NAMALWA (cell line): ENCODE results near the gene CCT5.
"Not testable (repeated sequence)": the region's sequence is repeated elsewhere in the genome, so short reads cannot be mapped to it uniquely, and the experiment has no call there.

Source experiments
- DNase-seq: peaks from one replicate; pipeline ENCODE4 v3.0.0-alpha.2; 2015; ENCODE audit warnings: low spot score

CCT5 gene

DNA sequence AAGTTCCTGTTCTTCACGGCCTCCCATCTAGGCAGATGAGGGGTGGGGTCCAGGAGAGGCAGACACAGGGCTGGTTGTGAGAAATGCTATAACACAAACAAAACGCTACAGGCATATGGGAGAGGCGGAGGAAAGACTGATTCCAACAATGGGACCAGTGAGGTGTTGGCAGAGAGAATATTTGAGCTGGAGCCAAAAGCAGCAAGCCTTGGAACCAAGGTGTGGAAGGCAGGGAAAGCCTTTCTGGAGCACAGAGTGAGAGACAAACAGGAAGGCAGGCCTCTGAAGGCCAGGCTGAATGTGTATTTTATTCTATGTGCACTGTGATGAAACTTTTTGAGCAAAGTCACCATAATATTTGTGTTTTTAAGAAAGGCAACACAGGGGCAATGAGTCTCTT is 3.3 kb upstream of the CCT5 start:
- no peak for DNase-seq

DNA sequence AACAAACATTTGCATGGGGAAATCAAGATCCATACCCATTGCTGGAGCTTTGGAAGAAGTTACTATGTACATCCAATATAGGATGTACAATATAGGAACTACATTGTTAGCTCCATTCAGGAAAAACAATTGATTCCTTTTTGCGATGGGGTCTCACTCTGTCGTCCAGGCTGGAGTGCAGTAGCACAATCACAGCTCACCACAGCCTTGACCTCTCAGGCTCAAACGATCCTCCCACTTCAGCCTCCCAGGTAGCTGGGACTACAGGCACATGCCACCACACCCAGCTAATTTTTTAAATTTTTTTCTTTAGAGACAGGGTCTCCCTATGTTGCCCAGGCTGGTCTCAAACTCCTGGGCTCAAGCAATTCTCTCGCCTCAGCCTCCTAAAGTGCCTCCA is 2.9 kb upstream of the CCT5 start:
- DNase-seq: not testable (repeated sequence)

DNA sequence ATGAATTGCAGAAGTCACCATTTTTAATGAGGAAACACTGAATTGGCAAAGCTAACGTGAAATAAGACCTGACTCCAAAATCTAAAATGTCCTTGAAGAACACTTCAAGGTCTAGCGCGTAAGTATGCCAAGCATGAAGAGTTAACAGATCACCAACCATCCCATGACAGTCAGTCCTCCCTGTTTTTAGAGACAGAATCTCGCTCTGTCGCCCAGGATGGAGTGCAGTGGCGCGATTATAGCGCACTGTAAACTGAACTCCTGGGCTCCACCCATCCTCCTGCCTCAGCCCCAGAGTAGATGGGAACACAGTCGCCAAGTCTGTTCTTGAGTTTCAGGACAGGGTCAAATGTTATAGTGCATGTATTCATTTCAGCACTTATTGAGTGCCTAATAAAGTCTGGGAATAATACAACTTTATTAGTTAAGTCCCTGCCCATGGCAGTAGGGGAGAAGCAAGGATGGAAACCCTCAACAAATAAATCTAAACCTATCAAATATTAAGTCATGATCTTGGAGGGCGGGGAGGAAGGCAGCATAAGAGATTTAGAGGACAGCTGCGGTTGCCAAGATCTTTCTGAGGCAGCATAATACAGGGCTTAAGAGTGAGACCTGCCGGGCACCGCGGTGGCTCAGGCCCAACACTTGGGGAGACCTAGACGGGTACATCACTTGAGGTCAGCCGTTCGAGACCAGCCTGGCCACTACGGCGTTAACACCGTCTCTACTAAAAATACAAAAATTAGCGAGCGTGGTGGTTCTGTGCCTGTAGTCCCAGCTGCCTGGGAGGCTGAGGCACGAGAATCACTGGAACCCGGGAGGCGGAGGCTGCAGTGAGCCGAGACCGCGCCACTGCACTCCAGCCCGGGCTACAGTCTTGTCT is 1.5 kb upstream of the CCT5 start:
- DNase-seq: no peak

DNA sequence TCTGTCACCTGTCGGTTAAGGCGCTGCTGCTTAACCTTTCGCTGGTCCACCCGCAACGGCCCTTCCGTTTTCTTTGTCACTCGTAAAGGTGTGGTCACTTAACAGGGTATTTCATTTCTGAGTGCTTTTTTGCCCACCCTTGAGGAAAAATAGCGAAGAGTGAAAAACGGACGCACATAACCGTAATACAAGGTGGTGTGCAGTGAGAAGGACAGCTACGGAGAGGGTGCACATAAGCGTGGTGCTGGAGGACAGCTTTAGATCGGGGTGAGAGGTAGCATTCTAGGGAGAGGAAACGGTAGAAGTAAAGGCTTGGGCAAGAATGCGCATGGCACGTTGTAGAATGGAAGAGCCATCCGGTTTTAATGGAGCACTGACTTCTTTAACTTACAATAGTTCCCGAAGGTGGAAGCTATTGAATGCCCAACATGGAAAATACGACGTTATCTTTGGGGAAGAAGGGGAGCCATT is 761 bp downstream of the CCT5 start:
- peak; percentile 58 for DNase-seq

DNA sequence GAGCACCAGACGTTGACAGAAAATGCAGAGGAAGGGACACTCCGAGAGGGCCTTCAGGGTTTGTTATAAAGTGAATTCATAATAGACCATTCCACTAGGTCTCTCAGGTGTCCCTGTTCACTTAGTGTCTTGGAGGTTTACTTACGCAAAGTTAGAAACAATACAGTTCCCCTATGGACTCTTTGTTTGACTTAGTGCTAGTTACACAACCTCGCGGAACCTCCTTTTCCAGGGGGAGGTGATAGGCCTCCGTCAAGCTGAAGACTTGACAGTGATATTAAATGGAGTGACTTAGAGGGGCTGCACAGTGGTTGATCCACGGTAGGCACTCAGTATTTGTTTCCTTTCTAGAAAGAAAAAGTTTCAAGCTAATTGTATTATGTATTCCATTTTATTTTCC is 1.3 kb downstream of the CCT5 start:
- no peak for DNase-seq

DNA sequence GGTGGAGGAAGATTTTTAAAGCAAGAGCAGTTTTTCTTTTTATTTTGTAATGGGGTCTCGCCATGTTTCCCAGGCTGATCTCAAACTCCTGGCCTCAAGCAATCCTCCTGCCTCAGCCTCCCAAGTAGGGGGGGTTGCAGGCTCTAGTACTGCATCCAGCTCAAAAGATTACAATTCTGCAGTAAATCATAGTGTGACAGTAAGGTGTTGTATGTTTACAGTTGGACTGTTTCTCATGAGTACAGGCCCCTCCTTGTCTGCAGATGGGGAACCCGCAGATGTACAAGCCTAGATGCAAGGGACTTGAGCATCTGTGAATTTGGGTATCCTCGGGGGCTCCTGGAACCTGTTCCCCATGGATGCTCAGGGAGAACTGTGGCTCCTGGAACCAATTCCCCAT is 3.3 kb downstream of the CCT5 start:
- DNase-seq: no peak

DNA sequence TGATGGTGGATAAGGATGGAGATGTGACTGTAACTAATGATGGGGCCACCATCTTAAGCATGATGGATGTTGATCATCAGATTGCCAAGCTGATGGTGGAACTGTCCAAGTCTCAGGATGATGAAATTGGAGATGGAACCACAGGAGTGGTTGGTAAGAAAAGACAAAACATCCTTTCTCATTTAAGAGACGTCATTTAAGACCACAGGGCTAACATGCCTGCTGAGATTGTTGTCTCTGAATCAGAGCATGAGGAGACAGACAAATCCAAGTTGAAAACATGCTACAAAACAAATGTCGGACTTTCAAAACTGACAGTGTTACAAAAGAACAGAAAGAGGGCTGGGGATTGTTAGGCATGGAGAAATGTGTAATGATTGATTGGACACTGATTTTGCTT is 4.6 kb downstream of the CCT5 start:
- no peak for DNase-seq

DNA sequence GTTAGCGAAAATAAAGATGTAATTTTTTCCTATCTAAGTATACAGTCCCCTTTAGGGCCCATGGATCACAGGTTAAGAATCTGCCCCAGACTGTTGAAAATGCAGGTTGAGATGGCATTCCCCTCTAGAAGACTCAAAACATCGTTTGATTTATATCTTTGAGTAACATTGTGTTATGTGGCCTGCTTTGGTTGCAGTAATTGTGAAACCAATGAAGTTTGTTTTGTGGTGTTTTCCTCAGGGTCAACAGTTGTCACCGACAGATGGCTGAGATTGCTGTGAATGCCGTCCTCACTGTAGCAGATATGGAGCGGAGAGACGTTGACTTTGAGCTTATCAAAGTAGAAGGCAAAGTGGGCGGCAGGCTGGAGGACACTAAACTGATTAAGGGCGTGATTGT is 7.8 kb downstream of the CCT5 start:
- DNase-seq: no peak

DNA sequence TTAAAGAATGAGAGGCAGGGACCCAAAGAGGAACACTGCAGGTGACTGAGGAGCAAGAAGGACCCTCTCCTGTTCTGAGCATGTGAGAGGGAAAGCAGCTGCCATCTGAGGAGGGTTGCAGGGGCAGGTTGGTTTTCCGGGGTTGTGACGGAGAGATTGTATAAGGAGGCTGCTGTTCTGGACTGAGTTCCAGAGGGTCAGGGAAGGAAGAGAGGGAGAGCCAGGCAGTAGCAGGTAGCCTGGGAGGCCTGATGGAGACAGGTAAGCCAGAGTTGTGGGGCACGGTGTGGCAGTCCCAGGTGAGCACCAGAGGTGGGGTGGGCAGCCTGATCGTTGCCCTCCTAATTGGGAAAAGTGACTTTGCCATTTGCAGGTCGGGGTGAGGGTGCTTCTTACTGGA is 9.8 kb downstream of the CCT5 start:
- DNase-seq: no peak

DNA sequence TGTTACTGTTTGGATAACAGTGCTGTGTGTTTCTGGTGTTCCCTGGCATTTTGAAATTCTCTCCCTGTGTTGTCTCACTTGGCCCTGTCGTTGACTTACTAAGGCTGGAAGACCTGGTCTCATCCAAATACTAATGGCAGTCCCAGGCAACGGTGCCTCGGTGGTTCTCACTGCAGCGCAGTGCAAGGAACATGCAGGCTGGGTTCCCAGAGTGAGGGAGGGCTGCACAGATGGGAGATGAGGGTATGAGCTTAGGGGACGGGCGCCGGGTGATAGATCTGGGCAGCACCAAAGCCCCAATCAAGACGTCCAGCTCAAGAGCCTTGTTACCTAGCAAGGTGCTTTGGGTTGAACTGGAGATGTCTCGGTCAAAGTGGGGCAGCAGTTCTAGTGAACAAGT is 11.0 kb downstream of the CCT5 start:
- no peak for DNase-seq

DNA sequence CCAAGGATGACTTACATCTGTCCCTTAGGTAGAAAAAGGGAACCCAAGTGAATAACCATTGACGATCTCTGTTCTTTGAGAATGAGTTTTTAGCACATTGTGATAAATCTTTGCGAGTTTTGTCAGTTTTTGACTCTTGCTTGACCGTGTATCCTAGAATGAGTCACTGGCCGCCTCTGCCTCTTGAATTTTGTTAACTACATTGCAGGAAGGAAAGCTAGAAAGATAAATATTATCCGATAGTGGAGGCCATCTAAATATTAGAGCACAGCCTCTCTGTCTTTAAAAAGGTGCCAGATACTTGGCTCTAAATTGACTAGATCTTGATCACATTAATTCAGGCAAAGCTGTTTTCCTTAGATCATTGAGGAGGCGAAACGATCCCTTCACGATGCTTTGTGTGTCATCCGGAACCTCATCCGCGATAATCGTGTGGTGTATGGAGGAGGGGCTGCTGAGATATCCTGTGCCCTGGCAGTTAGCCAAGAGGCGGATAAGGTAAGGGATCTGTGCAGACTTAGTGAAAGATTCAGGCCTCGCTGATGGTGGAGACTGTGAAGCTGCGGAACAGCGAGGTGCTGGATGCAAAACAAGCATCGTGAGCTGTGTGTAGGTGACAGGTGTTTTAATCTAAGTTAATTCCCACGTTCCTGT is 12.2 kb downstream of the CCT5 start:
- no peak for DNase-seq

DNA sequence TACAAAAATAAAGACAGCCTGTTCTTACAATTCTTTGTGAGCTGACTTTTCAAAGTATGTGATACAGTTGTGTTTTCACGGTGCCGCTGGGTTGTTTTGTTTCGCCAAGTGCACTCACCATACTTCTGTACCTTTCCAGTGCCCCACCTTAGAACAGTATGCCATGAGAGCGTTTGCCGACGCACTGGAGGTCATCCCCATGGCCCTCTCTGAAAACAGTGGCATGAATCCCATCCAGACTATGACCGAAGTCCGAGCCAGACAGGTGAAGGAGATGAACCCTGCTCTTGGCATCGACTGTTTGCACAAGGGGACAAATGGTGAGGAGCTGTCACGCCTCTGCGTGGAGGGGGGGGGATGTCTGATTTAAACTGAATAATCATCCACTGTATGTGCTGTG is 12.9 kb downstream of the CCT5 start:
- no peak for DNase-seq

DNA sequence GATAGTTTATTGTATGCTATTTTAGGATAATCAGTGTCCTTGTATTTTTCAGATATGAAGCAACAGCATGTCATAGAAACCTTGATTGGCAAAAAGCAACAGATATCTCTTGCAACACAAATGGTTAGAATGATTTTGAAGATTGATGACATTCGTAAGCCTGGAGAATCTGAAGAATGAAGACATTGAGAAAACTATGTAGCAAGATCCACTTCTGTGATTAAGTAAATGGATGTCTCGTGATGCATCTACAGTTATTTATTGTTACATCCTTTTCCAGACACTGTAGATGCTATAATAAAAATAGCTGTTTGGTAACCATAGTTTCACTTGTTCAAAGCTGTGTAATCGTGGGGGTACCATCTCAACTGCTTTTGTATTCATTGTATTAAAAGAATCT is 14.5 kb downstream of the CCT5 start:
- no peak for DNase-seq

DNA sequence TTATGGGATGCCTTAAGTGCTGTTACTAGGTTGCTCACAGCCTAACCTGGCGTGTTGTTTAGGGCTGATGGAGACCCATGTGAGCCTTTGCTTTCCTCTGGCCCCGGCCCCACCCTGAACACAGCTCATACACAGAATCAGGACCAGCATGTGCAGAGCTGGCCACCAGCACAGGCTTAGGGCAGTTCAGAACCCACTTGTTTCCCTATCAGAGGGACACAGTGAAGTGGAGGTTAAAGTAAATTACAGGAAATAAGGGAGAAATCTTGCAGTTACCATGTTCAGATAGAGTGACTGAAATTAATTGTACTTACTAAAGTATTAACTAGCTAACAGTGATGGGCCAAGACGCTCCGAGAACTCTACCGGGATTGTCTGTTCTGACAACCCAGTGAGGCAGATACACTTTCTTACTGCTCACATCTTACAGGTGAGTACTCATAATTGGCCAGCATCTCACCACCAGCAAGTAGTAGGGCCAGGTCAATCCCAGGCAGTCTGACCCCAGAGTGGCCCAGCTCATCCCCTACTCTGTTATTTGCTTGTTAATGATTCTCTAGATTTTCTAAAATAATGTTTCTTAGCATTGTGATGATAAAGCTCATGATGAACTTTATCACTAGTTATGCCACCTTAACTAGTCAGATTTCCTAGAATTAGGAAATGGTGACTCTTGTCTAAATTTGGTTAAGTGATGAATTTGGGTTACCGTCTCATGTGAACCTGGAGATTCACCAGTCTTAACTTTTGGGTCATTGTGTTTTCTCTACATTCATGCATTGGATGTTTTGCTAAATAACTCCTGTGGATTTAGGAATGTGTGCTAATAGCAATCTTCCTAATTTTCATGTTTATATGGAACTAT is 15.4 kb downstream of the CCT5 start:
- DNase-seq: no peak

DNA sequence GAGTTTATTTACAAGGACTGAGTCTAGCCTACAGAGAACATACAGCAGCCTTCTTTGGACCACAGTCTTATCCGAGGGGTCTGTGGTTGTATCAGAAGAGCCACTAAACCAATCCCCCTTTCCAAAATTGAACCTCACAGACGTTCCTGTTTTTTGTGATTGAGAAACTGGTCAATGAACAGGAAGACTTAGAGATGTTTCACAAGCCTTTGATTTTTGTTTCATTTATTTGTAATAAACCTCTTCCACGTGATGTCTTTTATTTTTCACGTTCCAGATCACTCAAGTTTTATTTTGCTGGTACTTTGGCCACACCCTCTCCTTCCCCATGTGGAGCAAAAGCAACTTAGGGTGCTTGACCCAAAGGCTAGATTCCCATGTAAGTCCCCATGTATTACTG is 16.1 kb downstream of the CCT5 start:
- no peak for DNase-seq

DNA sequence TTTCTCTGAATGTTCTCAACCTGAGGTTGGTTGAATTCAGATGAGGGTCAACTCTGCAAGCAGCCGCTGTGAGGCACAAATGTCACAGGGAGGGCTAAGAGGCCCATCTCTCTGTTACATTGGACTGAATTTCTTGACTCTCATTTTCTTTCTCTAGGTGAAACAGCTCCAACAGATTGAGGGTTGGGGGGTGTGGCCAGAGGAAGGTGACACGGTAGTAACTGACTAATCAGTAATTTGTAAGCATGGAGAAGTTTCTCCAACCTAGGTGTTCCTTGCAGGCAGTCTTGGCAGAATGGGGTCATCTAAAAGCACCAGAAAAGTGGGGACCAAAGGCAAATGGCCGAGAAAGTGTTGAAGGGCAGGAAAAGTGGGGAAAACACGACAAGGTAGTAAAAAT is 16.8 kb downstream of the CCT5 start:
- DNase-seq: no peak

DNA sequence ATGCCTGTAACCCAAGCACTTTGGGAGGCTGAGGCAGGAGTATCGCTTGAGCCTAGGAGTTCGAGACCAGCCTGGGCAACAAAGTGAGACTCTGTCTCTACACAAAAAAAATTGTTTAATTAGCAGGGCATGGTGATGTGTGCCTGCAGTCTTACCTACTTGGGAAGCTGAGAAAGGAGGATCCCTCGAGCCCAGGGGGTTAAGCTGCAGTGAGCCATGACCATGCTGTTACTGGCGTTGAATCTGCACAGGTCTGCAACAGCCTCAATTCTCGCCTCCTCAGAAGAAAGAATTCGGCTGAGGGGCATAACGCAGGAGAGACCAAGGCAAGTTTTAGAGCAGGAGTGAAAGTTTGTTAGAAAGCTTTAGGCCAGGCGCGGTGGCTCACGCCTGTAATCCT is 18.0 kb downstream of the CCT5 start:
- no peak for DNase-seq

DNA sequence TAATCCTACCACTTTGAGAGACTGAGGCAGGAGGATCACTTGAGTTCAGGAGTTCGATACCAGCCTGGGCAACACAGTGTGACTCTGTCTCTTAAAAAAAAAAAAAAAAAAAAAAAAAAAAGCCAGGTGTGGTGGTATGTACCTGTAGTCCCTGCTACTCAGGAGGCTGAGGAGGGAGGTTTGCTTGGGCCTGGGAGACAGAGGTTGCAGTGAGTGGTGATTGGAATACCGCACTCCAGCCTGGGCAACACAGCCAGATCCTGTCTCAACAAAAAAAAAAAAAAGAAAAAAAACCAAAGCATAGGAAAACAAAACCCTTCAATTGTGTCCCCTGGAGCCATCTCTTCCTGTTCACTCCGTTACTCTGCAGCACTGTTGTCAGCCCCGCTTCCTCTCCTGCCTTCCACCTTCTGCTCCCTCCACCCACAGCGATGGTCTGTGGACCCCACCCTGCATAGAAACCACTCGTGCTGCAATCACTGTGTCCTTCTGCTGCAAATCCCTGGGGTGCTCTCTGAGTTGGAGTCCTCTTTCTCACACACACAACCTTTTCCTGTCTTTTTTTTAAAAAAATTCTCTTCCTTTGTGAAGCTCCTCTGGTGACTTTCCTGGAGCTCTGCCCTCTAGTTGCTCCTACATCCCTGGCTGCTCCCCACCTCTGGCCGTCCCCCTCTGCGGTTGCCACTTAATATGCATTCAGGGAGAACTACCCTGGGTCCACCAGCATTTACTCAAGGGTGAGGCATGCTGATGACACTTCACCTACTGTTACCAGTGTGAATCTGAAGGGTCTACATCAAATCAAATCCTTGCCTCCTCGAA is 22.2 kb downstream of the CCT5 start:
- no peak for DNase-seq

DNA sequence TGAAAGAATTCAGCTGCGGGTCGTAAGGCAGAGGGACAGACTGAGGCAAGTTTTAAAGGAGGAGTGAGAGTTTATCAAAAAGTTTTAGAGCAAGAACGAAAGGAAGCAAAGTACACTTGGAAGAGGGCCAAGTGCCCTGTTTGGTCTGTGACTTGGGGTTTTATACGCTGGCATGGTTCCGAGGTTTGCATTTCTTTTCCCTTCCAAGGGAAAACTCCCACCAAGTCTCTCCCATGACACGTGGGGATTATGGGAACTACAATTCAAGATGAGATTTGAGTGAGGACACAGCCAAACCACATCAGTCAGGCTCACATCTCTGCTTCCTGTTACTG is 22.8 kb downstream of the CCT5 start:
- DNase-seq: not testable (repeated sequence)

DNA sequence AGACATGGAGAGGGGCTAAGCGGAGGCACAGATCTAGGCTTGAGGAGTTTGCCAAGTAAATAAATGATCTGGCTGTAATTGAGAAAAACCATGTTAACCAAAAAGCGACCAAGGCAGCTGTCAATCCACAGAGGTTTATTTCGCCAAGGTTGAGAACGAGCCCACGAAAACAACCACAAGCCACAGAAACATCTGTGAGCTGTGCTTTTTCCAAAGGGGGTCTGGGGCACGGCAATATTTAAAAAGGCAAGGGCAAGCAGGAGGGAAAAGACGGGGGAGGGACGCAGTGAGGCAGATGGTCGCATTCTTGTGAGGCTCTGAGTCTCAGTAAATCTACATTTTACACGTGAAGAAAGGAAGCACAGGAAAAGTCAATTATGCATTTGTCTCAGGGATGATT is 25.4 kb downstream of the CCT5 start:
- DNase-seq: no peak

DNA sequence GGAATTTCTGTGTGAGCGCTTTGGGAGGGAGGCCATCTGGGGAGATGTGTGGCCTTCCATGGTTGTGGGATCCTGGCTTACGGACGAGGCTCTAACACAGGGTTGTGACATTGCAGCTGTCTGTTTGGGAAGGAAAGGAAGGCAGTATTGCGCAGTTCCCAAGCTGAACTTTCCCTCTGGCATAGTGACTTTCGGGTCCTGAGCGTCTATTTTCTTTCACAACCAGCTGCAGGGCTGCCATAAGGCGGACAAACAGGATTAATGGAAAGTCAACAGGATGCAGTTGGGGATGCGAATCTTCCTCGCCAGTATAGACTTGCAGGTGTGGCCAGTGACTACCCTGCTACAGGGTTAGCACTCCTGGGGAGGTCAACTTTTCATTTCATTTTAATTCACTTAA is 25.9 kb downstream of the CCT5 start:
- no peak for DNase-seq

DNA sequence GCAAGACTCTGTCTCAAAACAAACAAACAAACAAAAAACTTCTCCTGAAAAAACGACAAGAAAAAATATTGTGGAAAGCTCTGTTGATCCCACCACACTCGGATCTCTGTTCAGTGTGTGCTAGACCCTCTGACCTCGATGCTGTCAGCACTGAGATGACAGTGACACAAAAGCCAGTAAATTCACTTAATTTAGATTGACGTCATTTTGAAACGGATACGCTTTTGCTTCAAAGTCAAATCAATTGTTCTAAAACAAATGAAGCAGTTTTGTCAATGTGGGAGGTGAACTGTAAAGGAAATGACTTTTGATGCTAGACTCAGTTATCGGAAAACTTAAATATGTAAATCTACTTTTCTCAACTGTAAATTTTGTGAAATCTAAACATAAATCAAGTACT is 26.6 kb downstream of the CCT5 start:
- DNase-seq: no peak
